ENCODE results near the gene ATRNL1. TPM values are rescaled to one million over a fixed set of nuclear protein-coding genes. Genes with fewer than 3 reads are reported as not detected.
"Not testable (repeated sequence)": the region's sequence is repeated elsewhere in the genome, so short reads cannot be mapped to it uniquely, and the experiment has no call there.

Gene ATRNL1
- total RNA-seq, 1 experiment from 2014 or later: not detected

GRCh38 chr10:115525141-115525540 is 432.0 kb downstream of the ATRNL1 start:
- no peak for ATAC-seq
- ChIA-PET POLR2A (ENCODE audit: unreplicated experiment) (no interaction called here), CTCF (no interaction called here)
- no TSS peak for BruUV-seq (replicated peaks)
- TF ChIP-seq EZH2 (IDR thresholded peaks at IDR 0.05; ENCODE audit: low read length, unreplicated experiment) (no peak), EZH2phosphoT487 (IDR thresholded peaks at IDR 0.05; ENCODE audit: borderline replicate concordance, low read length) (no peak), CTCF (conservative IDR thresholded peaks at IDR 0.05; ENCODE audit: low read depth, low read length) (no peak)
- intact Hi-C loops (cut with micrococcal nuclease): no loop called here
- Histone ChIP-seq H3K27ac (ENCODE audit: low read length) (no peak overlapping the region), H4K20me1 (ENCODE audit: low read length) (no peaks in the 10 kb centered on the region), H3K9me3 (ENCODE audit: low read length) (no peaks in the 10 kb centered on the region), H3K4me3 (ENCODE audit: low read length) (no peak overlapping the region), H3K9me2 (replicated peaks; ENCODE audit: low read length) (no peaks in the 10 kb centered on the region), H3K36me3 (ENCODE audit: low read depth, low read length) (no peaks in the 10 kb centered on the region), H2AFZ (ENCODE audit: low read length) (no peak overlapping the region), H3K9ac (ENCODE audit: low read length) (no peak overlapping the region), H3K79me2 (ENCODE audit: low read length) (no peaks in the 10 kb centered on the region), H3F3A (ENCODE audit: low read length, unreplicated experiment) (no peaks in the 10 kb centered on the region), H3K4me1 (ENCODE audit: insufficient read depth, low read length) (no peaks in the 10 kb centered on the region), H3K4me2 (ENCODE audit: low read length) (no peak overlapping the region), H3K27me3 (ENCODE audit: low read length) (no peaks in the 10 kb centered on the region)
- no peak for DNase-seq

- H3K27me3 ChIP-seq (ENCODE audit: low read length); H3K4me1 ChIP-seq (ENCODE audit: insufficient read depth, low read length); H3K27ac ChIP-seq (ENCODE audit: low read length); H2AFZ ChIP-seq (ENCODE audit: low read length); H3K9ac ChIP-seq (ENCODE audit: low read length); CTCF ChIA-PET; BruUV-seq (replicated peaks); H4K20me1 ChIP-seq (ENCODE audit: low read length); H3K4me2 ChIP-seq (ENCODE audit: low read length); H3K79me2 ChIP-seq (ENCODE audit: low read length); intact Hi-C loops (cut with micrococcal nuclease); DNase-seq; H3F3A ChIP-seq (ENCODE audit: low read length, unreplicated experiment); H3K36me3 ChIP-seq (ENCODE audit: low read depth, low read length); POLR2A ChIA-PET (ENCODE audit: unreplicated experiment); H3K4me3 ChIP-seq (ENCODE audit: low read length); H3K9me2 ChIP-seq (replicated peaks; ENCODE audit: low read length); H3K9me3 ChIP-seq (ENCODE audit: low read length); ATAC-seq: not testable (repeated sequence)
These were observed 434.5 kb downstream of the ATRNL1 start for GRCh38 chr10:115527682-115528081.

DNA sequence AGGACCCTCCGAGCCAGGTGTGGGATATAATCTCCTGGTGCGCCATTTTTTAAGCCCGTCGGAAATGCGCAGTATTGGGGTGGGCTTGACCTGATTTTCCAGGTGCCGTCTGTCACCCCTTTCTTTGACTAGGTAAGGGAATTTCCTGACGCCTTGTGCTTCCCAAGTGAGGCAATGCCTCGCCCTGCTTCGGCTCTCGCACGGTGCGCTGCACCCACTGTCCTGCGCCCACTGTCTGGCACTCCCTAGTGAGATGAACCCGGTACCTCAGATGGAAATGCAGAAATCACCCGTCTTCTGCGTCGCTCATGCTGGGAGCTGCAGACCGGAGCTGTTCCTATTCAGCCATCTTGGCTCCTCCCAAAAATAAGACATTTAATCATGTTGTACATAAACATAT is 443.2 kb downstream of the ATRNL1 start:
- H3K4me3 ChIP-seq (ENCODE audit: low read length); H3F3A ChIP-seq (ENCODE audit: low read length, unreplicated experiment); H3K4me2 ChIP-seq (ENCODE audit: low read length); H3K27ac ChIP-seq (ENCODE audit: low read length); H2AFZ ChIP-seq (ENCODE audit: low read length); H3K79me2 ChIP-seq (ENCODE audit: low read length); BruUV-seq (replicated peaks); H3K9me3 ChIP-seq (ENCODE audit: low read length); H4K20me1 ChIP-seq (ENCODE audit: low read length); H3K27me3 ChIP-seq (ENCODE audit: low read length); H3K9me2 ChIP-seq (replicated peaks; ENCODE audit: low read length); POLR2A ChIA-PET (ENCODE audit: unreplicated experiment); H3K9ac ChIP-seq (ENCODE audit: low read length); H3K4me1 ChIP-seq (ENCODE audit: insufficient read depth, low read length); ATAC-seq; H3K36me3 ChIP-seq (ENCODE audit: low read depth, low read length); CTCF ChIA-PET; DNase-seq; intact Hi-C loops (cut with micrococcal nuclease): not testable (repeated sequence)

GRCh38 chr10:115539142-115539762 is 446.1 kb downstream of the ATRNL1 start:
- Histone ChIP-seq H2AFZ (ENCODE audit: low read length) (no peak overlapping the region), H3K4me1 (ENCODE audit: insufficient read depth, low read length) (no peaks in the 10 kb centered on the region), H3K79me2 (ENCODE audit: low read length) (no peaks in the 10 kb centered on the region), H3K4me3 (ENCODE audit: low read length) (no peak overlapping the region), H3F3A (ENCODE audit: low read length, unreplicated experiment) (no peaks in the 10 kb centered on the region), H3K9ac (ENCODE audit: low read length) (no peak overlapping the region), H3K9me3 (ENCODE audit: low read length) (no peaks in the 10 kb centered on the region), H3K27ac (ENCODE audit: low read length) (no peak overlapping the region), H3K27me3 (ENCODE audit: low read length) (no peaks in the 10 kb centered on the region), H4K20me1 (ENCODE audit: low read length) (no peaks in the 10 kb centered on the region), H3K36me3 (ENCODE audit: low read depth, low read length) (no peaks in the 10 kb centered on the region), H3K4me2 (ENCODE audit: low read length) (no peak overlapping the region), H3K9me2 (replicated peaks; ENCODE audit: low read length) (no peaks in the 10 kb centered on the region)
- BruUV-seq (replicated peaks): no TSS peak
- no peak for ATAC-seq
- intact Hi-C loops (cut with micrococcal nuclease): loop anchor here (2.0 kb wide), 1 partner anchor 18 kb away; no protein-coding TSS in a partner anchor
- CTCF ChIA-PET: no interaction called here
- no peak for TF ChIP-seq EZH2phosphoT487 (IDR thresholded peaks at IDR 0.05; ENCODE audit: borderline replicate concordance, low read length)
- TF ChIP-seq CTCF (conservative IDR thresholded peaks at IDR 0.05; ENCODE audit: low read depth, low read length): no peak
- no peak for DNase-seq
- POLR2A ChIA-PET (ENCODE audit: unreplicated experiment): no interaction called here
